Stimulated activated memory B cell treated with anti-CD40 and anti-IgM and Interleukin-4, amounts not matched to agents 10 μg/mL and 1 μg/mL and 100 μg/mL, for 72 hours (primary cell): ENCODE data around the gene SMARCD3.

Experiments
- ATAC-seq: fragments of 150-1000 bp; cut with Tn5 transposase; 2 replicates; pipeline ENCODE4 v1.10.0; 2021
- H3K27ac Mint-ChIP-seq: one replicate; pipeline ENCODE4 v1.8.0; 2022; ENCODE audit warnings: mild to moderate bottlenecking, mixed read lengths
- H3K27me3 Mint-ChIP-seq: one replicate; pipeline ENCODE4 v1.8.0; 2022; ENCODE audit warnings: mixed read lengths
- H3K36me3 Mint-ChIP-seq: one replicate; pipeline ENCODE4 v1.8.0; 2022; ENCODE audit warnings: mixed read lengths
- H3K4me1 Mint-ChIP-seq: one replicate; pipeline ENCODE4 v1.8.0; 2022; ENCODE audit warnings: mixed read lengths
- H3K4me3 Mint-ChIP-seq: one replicate; pipeline ENCODE4 v1.8.0; 2022; ENCODE audit warnings: mild to moderate bottlenecking, moderate library complexity, mixed read lengths
- H3K9me3 Mint-ChIP-seq: one replicate; pipeline ENCODE4 v1.8.0; 2022; ENCODE audit warnings: mixed read lengths

Gene SMARCD3

DNA sequence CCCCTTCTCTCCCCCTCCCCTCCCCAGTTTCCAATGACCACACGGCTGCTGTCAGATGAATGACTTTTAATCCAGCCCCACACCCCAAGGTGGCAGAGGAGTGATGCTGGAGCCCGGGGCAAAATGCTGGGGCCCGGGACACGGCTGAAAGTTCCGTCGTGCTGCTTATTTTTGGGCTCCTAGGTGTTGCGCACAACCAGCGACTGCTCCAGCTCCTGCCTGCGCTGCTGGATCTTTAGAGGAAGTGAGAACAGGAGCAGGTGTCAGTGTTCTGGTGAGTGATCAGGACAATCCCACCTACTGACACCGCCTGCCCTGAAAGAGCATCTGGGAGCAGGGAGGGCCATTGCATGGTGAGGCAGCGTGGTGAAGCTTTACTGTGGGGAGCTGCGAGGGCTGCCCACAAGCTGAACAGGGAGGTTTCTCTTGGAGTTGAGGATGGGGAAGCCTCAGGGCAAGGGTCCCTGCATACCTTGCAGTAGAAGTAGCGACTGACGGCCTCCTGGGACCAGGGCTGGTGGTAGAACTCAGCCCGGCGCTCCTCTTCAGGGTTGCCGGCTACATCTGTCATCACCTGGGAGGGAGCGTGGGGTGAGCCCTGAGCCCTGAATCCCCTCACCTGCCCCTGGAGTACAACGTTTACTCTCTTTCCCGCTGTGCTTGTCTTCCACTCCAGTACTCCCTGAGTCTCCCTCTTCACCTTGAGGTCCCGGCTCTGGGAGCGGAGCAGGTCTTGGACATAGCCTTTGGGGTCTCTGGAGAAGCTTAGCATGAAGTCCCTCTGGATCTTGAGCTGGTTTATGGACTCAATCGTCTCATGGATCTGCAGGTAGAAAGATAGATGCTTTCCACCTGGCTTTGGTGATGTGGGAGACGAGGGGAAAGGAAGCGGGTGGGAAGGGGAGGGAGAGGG is 9.3 kb downstream of the SMARCD3 start:
- Mint-ChIP-seq H3K9me3 (no peaks in the 10 kb centered on the region), H3K4me3 (no peak overlapping the region), H3K27ac (no peak overlapping the region), H3K27me3 (peaks cover 15% of the 10 kb centered on the region), H3K4me1 (peaks cover 38% of the 10 kb centered on the region), H3K36me3 (peaks cover 27% of the 10 kb centered on the region)
- ATAC-seq: no peak

- ATAC-seq: no peak
Measured at GRCh38 chr7:151238190-151238810, 10.2 kb downstream of the SMARCD3 start.

GRCh38 chr7:151237244-151238189 is 11.0 kb downstream of the SMARCD3 start:
- ATAC-seq: no peak
- Mint-ChIP-seq H3K27ac (no peak overlapping the region), H3K9me3 (no peaks in the 10 kb centered on the region), H3K27me3 (no peaks in the 10 kb centered on the region), H3K36me3 (peaks cover 27% of the 10 kb centered on the region), H3K4me1 (peaks cover 37% of the 10 kb centered on the region), H3K4me3 (no peak overlapping the region)

More at GRCh38 chr7:151238190-151238810, 10.2 kb downstream of the SMARCD3 start:
- Mint-ChIP-seq H3K4me3 (no peak overlapping the region), H3K27me3 (peaks cover 6% of the 10 kb centered on the region), H3K4me1 (peaks cover 38% of the 10 kb centered on the region), H3K36me3 (peaks cover 27% of the 10 kb centered on the region), H3K27ac (no peak overlapping the region), H3K9me3 (no peaks in the 10 kb centered on the region)

DNA sequence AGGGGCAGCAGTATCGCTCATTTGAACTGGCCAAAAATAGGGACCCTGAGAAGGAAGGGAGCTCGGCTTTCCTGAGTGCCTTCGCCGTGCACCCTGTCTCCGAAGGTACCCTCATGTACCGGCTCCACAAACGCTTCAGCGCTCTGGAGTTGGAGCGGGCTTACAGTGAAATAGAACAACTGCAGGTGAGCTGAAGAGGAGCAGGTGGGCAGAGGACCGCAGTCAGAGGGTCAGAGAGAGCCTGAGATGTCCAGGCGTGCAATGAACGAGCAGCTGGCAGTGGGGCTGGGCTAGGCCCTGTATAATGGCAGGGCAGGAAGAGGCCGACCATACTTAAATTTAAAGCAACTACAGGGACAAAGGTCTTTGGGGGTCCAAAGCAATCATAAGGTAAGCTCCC is 12.1 kb downstream of the SMARCD3 start:
- H3K4me1 Mint-ChIP-seq: peaks cover 47% of the 10 kb centered on the region
- no peak overlapping the region for H3K4me3 Mint-ChIP-seq
- H3K36me3 Mint-ChIP-seq: peaks cover 27% of the 10 kb centered on the region
- no peaks in the 10 kb centered on the region for H3K27me3 Mint-ChIP-seq
- no peaks in the 10 kb centered on the region for H3K9me3 Mint-ChIP-seq
- ATAC-seq: no peak
- no peak overlapping the region for H3K27ac Mint-ChIP-seq

DNA sequence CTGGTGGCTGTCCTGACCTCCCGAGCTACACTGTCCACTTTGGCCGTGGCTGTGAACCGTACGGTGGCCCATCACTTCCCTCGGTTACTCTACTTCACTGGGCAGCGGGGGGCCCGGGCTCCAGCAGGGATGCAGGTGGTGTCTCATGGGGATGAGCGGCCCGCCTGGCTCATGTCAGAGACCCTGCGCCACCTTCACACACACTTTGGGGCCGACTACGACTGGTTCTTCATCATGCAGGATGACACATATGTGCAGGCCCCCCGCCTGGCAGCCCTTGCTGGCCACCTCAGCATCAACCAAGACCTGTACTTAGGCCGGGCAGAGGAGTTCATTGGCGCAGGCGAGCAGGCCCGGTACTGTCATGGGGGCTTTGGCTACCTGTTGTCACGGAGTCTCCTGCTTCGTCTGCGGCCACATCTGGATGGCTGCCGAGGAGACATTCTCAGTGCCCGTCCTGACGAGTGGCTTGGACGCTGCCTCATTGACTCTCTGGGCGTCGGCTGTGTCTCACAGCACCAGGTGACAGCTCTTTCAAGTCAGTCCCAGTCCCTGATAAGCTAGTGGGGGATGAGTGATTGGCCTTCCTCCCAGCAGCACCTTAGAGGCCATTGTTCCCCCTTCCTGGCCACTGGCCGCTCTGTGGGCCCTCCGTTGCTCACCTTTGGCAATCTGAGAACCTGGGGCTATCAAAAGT is 13.3 kb downstream of the SMARCD3 start:
- Mint-ChIP-seq H3K27me3 (no peaks in the 10 kb centered on the region), H3K27ac (no peak overlapping the region), H3K4me3 (no peak overlapping the region), H3K9me3 (no peaks in the 10 kb centered on the region), H3K36me3 (peaks cover 26% of the 10 kb centered on the region), H3K4me1 (peaks cover 48% of the 10 kb centered on the region)
- no peak for ATAC-seq

GRCh38 chr7:151233804-151234203 is 14.7 kb downstream of the SMARCD3 start:
- H3K36me3 Mint-ChIP-seq: peaks cover 12% of the 10 kb centered on the region
- H3K4me1 Mint-ChIP-seq: peaks cover 36% of the 10 kb centered on the region
- H3K9me3 Mint-ChIP-seq: no peaks in the 10 kb centered on the region
- peak overlapping the region; percentile 87 for H3K27ac Mint-ChIP-seq
- peak overlapping the region; percentile 97 for H3K4me3 Mint-ChIP-seq
- no peak for ATAC-seq
- no peaks in the 10 kb centered on the region for H3K27me3 Mint-ChIP-seq

DNA sequence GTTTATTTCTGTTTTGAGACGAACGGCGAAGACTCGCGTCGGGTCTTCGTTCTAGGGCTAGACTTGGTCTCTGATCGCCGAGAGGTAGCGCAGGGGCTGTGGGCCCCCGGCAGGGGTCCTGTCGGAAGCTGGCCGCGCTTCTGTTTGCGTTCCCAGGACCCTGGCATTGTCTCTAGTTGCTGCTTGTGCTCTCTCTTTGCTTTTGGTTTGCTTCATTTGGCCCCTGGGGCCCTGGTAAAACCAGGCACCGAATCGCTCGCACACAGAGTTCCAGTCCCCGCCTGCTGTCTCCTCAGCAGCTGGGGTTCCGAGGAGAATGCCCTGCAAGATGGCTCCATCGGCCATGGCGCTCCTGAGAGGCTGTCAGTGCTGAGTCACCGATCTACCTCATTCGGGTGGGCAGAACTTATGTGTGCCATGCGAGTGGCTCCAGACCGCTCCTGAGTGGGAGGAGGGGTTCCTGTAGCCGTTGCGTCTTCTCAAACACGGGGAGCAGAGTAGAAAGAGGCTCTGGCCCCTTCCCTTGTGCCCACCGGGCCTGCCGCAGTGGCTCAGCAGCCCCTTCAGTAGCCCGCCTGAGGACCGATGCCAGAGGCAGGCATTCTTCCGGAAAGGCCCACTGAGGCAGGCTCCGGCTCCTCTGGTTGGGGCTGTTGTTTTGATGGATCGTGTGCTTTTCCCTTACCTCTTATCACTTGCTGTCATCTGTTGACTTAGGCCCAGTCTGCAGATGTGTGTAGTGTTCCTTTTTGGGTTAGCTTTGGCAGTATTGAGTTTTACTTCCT is 15.4 kb downstream of the SMARCD3 start:
- Mint-ChIP-seq H3K36me3 (peaks cover 11% of the 10 kb centered on the region), H3K9me3 (no peaks in the 10 kb centered on the region), H3K27ac (peak overlapping the region; percentile 87), H3K4me1 (peaks cover 36% of the 10 kb centered on the region), H3K27me3 (no peaks in the 10 kb centered on the region), H3K4me3 (peak overlapping the region; percentile 97)
- ATAC-seq: peak; percentile 72

DNA sequence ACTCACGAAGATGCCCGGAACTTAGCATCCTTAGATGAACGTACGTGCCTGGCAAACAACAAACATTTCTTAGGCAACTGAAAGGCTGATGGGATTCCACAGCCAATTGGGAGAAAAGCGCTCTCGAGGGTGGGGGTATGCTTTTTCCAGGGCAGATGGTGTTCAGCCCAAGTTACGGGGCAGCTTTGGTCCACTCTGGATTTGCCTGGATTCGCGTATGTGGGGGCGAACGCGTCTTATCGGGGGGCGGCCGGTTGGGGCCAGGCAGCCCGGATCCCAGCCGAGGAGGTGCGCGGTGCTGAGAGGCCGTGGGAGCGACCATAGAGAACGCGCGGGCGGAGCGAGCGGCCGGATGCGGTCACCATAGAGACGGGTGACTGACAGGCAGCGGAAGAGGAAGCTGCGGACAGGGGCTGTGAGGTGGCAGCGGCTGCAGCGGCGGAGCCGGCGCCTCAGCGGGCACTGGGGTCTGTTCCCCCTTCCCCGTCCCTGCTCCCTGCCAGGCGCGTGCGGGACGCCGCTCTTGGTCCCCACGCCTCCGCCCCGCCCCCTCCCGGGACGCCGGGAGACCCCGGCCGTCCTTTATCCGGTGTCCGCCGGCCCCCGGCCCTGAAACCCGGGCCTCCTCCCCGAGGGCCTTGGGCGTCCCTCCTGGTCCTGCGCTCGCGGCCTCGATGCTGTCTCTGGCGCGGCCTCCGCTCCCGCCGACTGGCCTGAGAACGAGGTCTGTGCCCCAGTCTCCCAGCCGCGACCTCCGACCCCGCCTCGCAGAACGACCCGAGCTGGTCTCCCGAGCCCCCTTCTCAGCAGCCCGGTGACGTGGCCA is 16.2 kb downstream of the SMARCD3 start, which contains the start of gene CHPF2:
TSS of gene CHPF2 (plus strand) at position 393 of the 826 bp plus-strand sequence. CDS start 1,529 bp downstream, outside the sequence.
- Mint-ChIP-seq H3K27me3 (no peaks in the 10 kb centered on the region), H3K27ac (peak within 1 kb of the TSS; percentile 87), H3K36me3 (peaks cover 11% of the 10 kb centered on the region), H3K9me3 (no peaks in the 10 kb centered on the region), H3K4me3 (peak within 1 kb of the TSS; percentile 97), H3K4me1 (peaks cover 36% of the 10 kb centered on the region)
- ATAC-seq: peak; percentile 98

GRCh38 chr7:151231080-151231479 is 17.4 kb downstream of the SMARCD3 start:
- Mint-ChIP-seq H3K27ac (no peak overlapping the region), H3K9me3 (no peaks in the 10 kb centered on the region), H3K4me3 (no peak overlapping the region), H3K4me1 (peaks cover 48% of the 10 kb centered on the region), H3K27me3 (no peaks in the 10 kb centered on the region), H3K36me3 (peaks cover 6% of the 10 kb centered on the region)
- ATAC-seq: no peak

GRCh38 chr7:151229249-151229648 is 19.2 kb downstream of the SMARCD3 start:
- Mint-ChIP-seq H3K36me3 (peaks cover 19% of the 10 kb centered on the region), H3K27ac (no peak overlapping the region), H3K9me3 (no peaks in the 10 kb centered on the region), H3K4me3 (no peak overlapping the region), H3K4me1 (peaks cover 55% of the 10 kb centered on the region), H3K27me3 (no peaks in the 10 kb centered on the region)
- ATAC-seq: no peak

DNA sequence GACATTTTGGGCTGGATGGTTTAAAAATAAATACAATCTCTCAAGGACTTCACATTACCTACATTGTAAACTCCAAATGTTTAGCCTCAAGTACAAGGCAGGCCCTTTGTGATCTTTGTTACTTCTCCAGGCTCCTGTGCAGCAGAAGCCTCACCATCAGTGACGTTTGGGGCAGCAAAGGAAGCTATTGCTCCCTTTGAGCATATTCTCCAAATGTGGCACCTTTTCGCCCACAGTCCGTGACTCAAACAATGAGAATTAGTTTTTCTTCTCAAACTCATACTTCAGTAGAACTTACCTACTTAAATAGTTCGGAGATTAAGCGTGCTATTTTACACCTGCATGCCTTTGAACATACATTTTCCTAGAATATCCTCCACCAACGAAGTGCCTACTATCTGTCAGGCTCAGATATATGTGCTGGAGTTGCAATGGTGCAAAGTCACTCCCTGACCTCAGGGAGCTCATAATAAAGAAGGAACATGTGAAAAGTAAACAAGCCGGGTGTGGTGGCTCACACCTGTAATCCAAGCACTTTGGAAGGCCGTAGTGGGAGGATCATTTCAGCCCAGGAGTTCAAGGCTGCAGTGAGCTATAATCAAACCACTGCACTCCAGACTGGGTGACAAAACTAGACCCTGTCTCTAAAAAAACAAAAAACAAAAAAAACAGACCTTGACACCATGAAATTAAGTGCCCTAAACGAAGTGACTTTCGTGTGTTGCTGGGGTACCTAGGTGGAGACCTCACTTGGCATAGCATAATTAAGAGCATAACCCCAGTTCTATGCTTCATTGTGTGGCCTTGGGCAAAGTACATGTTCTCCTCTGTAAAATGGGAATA is 20.2 kb downstream of the SMARCD3 start:
- ATAC-seq: no peak
- Mint-ChIP-seq H3K9me3 (no peaks in the 10 kb centered on the region), H3K27me3 (no peaks in the 10 kb centered on the region), H3K4me3 (peak overlapping the region; percentile 96), H3K4me1 (peaks cover 50% of the 10 kb centered on the region), H3K27ac (peak overlapping the region; percentile 91), H3K36me3 (peaks cover 25% of the 10 kb centered on the region)

GRCh38 chr7:151226875-151227782 is 21.4 kb downstream of the SMARCD3 start, which contains the start of gene ABCF2:
Gene ABCF2 (minus strand): TSS chr7:151227205. CDS start chr7:151226458, 747 bp downstream.
- H3K36me3 Mint-ChIP-seq: peaks cover 33% of the 10 kb centered on the region
- peaks cover 43% of the 10 kb centered on the region for H3K4me1 Mint-ChIP-seq
- no peaks in the 10 kb centered on the region for H3K9me3 Mint-ChIP-seq
- peak; percentile 100 for ATAC-seq
- H3K27me3 Mint-ChIP-seq: no peaks in the 10 kb centered on the region
- H3K4me3 Mint-ChIP-seq: peak within 1 kb of the TSS; percentile 96
- H3K27ac Mint-ChIP-seq: peak within 1 kb of the TSS; percentile 91
